GM18502 (cell line): ENCODE data around the gene FIGNL2.

Source experiments
- ATAC-seq: cut with Tn5 transposase; IDR thresholded peaks from one replicate; pipeline ENCODE4 v1.9.1; 2021; ENCODE audit warnings: mild to moderate bottlenecking; ENCODE audit not compliant: unreplicated experiment, poor library complexity

Gene FIGNL2

DNA sequence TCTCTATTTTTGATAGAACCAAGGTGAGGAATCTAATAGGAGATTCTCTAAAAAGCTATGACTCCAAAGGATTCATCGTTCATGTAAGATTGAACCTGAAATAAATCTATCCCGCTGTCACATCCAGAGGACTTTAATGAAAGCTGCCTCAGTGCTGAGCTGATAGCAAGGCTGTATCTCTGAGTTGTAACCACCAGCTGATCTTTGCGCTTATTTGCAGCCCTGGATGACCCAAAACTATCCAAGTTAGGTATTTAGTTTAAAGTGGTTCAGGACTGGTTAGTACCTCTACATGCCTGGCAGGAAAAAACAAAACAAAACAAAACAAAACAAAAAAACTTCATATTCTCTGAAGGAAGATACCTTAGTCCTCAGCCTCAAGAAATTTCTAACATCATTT, 30.6 kb upstream of the FIGNL2 start:
- no peak for ATAC-seq

DNA sequence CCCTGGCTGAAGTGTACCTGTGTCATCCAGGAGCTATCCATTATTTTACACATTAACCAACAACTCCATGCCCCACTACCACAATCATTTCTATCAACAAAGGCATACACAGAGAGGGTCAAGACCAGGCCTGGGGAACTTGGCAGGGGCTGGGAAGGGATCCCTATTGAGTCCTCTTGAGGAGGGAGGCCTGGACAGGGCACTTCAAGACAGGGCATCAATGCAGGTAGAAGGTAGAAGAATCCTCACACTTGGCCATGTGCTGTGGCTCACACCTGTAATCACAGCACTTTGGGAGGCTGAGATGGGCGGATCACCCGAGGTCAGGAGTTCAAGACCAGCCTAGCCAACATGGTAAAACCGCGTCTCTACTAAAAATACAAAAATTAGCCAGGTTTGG, 26.0 kb upstream of the FIGNL2 start:
- no peak for ATAC-seq

DNA sequence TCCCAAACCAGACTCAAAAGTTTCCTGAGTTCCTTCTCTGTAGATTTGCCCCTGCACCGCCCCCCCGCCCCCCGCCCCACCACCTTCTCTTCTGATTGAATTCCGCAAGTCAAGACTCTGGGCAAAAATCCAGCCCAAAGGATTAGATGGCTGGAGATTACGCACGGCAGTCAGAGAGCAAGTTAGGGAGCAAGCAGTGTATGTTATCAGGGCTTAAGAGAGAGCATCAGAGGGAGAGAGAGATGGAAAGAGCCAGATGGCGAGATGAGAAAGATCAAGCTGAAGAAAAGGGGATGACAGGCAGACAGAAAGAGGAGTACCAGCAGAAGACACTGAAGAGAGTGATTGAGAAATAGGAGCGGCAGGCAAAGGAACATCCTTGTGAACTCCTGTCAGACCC, 25.5 kb upstream of the FIGNL2 start:
- no peak for ATAC-seq

DNA sequence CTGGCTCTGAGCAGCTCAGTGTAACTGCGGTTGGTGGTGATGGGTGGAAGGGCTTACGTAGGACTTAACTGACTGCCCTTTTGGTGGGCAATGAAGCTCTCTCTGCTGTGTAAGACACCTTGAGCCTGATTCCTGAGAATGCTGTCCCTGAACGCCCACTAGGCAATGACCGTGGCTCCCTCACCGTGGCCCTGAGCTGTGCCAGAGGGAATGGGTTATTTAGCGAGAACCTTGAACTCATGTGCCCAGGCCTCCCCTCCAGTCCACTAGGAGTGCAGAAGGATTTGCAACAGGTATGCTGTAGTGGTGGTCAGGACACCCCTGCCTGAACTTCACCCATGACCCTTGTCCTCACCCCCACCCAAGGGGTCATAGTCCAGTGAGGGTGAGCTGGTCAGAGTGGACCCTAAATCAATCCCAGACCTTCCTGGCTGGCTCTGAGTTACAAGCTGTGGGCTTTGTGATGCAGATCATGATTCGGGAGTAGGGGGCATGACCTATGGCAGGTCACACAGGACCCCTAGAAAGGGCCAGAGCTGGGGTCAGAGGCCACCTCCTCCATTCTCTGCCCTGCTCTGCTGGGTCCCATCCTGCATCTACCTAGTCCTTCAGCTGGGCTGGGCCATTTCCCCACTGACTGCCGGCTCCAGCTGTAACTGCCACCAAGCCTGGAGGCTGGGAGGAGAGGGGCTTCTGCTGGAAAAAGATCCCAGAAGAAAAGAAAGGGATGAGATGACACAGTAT, 24.9 kb upstream of the FIGNL2 start:
- ATAC-seq: no peak

DNA sequence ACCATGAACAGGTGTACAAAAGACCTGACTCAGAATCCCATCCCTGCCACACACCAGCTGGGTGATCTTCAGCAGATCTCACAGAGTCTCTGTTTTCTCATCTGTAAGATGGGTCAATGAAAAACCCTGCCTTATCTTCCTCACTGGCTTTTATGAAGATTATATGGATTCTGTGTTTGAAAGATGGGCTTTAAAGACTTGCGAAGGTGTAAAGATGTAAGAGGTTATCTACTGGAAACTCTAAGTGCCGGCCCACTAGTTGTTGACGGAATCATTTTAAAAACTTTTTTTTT, 24.1 kb upstream of the FIGNL2 start:
- ATAC-seq: no peak

DNA sequence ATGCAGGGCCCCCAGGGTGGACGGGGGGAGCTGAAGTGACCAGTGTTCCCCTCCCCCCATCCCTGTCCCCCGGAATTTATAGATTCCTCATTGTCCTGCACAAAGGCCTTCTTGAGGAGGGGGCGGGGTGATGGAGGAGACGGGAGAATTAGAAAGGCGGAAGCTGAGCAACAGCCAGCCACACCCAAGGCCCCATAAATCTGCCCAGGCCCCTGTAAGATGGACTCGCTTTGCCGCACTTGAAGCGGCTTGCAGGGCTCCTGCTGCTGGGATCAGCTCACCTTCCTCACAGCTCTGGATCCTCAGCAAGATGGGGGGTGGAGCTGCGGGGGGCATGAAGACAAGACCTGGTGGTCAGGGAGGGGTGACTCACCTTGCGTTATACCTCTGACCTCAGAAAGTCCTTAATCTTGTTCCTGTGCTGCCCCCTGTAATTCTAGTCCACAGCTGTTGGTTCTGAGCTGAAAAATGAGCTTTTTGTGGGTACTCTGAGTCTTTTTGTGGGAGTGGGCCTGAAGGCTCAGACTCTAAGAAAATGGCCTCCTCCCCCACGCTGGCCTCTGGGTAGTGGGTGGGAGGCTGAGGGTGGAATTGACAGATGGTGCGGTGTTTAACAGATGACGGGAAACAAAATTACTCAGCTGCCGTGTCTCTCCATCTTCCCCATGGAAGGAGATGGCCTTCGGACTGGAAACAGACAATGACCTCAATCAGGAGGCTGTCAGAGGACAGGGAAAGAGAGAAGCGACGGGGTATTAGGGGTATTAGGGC, 23.6 kb upstream of the FIGNL2 start:
- ATAC-seq: no peak

DNA sequence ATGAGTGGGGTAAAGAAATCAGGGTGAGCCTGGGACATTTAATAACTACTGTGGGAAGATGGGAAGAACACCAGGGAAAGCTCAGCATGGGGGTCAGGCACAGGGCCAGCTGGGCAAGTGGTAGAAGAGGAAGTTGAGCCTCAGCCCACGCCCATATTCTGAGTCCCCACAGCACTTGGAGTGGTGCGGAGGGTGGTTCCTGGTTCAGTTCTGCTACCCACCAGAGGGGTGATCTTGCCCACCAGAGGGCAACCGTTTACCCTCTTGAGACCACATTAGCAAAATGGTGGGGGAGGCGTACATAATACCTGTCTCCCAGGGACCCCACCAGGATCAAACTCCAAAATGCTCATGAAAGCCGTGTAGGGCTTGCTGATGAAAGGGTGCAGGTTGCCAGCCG, 22.6 kb upstream of the FIGNL2 start:
- ATAC-seq: no peak

DNA sequence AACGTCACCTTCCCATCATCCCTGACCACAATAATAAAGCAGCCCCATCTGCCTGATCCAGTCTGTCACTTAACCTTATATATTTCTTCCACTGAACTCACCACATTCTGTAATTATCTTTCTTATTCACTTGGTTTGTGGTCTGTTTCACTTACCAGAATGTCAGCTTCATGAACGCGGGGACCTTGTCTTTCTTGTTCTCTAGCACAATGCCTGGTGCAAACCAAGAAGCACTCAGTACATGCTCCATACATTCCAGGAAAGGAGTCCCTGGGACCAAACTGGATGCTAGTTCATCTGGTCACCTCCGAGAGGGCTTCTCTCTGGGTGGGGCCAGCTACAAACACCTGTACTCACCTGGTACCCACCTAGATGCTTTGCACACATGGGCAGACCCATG, 22.0 kb upstream of the FIGNL2 start:
- ATAC-seq: no peak

DNA sequence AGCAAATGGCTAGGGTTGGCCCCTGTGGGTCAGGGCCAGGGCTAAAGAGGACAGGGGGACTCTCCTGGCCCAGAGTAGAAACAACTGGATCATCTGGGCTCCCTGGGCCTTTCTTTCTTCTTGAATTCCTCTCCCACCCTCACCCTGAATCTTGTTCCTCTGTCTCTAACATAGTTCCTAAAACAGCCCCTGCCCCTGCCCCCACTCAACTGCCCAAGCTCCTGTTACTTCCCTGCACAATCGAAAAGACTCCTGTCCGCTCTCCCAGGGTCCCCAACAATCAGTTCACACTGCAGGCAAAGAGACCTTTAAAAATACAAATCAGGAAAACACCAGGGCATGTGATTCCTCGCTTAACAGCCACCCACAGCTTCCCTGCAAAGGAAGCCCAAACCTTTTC, 21.4 kb upstream of the FIGNL2 start:
- ATAC-seq: no peak

DNA sequence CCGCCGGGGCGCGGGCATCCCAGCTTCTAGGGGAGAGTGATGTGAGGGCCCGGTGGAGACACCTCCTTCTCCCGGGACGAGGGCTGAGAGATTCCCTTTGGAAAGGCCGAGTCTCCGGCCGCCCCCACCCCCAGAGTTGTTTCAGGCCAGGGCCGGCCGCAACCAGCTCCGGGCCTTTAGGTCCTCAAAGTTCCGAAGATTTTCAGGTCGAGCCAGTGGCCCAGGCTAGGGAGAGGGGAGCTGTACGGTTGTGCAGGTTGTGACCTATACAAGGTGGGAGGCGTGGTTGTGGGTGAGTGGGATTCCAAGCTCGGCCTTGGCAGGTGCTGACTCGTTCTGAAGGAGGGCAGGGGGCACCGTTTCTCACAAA, 21.0 kb upstream of the FIGNL2 start:
- no peak for ATAC-seq

DNA sequence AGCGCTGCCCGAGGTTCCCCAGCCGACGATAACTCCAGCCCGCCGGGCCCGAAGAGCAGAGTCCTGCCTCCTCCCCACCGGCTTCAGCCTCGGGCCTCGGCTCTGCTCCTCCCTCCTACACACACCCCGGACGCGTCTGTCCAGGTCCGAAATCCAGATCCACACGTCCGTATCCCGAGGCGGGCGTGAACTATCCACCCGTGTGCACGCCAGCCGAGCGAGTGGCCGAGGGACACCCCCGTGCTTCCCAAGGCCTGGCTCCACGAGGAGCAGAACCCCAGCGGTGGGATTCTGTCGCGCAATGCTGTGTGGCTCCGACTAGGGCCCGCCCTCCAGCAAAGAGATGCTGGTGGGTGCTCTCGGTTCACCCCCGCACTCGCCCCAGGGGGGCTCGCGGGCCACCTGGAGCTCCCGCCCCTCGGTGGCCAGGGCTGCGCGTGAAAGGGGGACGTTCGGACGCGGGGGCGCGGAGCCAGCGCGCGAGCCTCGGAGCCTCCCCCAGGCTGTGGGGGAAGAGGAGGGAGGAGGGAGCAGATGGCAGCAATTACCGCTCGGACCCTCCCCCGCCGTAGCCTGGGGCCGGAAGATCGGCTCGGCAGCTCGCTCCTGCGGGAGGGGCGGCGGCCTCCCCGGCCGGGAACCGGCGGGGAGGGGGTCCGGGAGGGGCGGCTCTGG, 20.4 kb upstream of the FIGNL2 start:
- no peak for ATAC-seq

DNA sequence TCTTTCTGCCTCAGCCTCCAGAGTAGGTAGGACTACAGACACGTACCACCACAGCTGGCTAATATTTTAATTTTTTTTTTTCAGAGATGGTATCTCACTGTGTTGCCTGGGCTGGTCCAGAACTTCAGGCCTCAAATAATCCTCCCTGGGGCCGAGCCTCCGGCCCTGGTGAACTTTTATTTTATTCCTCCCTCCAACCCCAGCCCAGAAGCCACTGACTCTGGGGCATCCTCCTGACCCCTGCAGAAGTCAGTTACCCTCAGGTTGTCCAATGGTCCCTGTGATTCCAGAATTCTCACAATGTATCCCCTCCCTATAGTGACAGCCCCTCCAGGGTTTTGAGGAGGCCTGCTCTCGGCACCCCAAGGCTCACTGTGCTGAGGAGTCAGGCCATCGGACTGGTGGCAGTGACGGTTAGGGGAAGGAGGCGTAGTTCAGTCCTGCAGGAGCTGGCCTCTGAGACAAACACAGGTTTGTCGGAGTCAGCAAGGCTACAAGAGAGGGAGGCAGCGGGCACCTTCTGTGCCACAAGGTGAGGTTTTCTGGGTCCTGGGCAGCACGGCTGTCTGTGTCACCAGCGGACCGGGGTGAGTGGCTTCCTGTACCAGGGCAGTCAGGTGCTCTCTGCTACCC, 19.4 kb upstream of the FIGNL2 start:
- ATAC-seq: no peak

DNA sequence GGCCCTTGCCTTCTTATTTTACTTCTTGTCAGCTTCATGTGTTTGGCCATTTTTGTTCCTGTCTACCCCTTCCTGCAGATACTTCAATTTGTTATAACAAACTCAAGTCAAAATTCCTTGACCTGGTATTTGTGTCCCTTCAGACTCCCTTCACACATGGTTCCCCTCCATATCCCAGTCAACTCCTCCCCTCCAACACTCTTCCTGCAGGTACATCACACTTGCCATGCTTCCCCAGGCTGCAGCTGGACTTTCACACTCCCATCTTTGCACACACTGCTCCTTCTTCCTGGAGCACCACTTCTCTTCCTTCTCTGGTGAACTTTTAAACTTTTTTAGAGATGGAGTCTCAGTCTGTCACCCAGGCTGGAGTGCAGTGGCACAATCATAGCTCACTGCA, 18.9 kb upstream of the FIGNL2 start:
- no peak for ATAC-seq

DNA sequence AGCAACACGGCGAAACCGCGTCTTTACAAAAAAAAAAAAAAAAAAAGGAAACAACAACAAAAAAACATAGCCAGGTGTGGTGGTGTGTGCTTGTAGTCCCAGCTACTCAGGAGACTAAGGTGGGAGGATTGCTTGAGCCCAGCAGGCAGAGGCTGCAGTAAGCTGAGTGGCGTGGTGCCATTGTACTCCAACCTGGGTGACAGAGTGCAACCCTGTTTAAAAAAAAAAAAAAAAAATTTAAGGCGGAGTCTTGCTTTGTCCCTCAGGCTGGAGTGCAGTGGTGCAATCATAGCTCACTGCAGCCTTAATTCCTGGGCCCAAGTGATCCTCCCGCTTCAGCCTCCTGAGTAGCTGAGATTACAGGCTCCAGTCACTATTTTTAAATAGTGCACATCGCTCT, 18.2 kb upstream of the FIGNL2 start:
- no peak for ATAC-seq

DNA sequence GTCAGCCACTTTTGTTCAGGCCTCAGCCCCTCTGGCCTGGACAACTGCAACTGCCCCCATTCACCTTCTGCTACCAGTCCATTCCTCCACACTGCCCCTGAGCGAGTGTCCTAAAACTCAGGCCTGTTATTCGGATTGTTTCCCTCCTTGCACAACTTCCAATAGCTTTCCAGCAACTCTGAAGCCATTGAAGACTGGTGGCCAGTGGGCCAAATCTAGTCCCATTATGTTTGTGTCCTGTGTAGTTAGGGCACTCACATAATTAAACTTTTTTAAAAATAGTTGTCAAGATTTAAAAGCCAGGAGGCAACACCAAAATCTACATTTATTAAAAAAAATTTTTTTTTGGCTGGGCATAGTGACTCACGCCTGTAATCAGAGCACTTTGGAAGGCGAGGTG, 17.8 kb upstream of the FIGNL2 start:
- no peak for ATAC-seq

DNA sequence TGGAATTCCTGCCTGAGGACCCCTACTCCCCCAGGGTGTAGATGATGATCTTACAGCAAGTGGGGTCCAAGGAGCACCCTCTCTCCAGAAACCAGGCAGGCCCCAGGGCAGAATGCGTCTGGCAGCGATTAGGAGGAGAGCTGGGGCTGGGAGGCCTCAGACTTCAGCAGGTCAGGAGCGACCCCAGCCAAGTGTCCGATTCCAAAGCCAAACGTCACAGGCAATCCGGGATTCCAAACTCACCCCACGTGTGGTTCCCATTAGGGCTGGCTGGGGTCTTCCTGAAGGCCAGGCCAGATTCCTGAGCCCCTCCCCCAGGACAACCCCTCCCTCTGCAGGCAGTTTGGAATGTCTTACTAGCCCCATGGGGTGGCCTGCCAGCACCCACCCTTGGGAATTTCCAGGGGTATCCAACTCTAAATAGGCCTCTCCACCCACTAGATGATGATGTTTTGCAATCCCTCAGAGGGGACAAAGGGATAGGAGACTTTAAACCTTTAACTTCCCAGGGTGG, 17.3 kb upstream of the FIGNL2 start:
- no peak for ATAC-seq

DNA sequence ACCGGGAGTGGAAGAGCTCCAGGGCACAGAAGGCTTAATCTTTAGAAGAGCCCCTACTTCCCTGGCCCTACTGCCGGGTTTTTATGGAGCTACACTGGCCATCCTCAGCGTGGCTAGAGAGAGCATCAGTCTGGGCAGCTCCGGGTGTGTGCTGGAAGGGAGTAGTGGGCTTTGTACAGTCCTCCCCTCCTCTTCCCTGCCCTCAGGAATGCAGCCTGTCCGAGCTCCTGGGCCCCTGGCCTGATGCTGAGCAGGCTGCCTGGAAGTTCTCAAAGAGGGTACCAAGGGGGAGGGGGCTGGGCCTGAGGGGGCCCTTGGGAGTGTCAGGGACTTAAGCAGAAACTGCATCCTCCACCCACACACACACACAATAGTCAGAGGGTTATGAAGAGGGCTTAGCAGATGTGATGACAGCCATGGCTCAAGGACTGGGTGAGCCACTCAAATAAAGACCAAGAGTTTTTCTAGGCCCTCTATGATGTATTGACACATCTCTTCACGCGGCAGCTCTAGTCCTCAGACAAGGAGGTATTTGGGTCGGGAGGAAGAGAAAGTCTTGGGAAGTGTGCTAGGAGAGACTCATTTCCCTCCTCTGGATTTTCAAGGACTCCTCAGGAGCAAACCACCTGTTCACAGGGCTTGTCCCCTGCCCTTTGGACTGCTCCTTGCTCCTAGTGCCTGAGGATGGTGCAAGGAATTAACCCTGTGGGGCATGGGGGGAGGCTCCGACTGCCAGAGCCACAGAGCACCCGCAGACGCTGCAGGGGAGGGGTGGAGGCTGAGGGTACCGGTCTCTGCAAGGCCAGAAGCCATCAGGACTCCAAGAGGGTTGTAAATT, 16.5 kb upstream of the FIGNL2 start:
- ATAC-seq: no peak

DNA sequence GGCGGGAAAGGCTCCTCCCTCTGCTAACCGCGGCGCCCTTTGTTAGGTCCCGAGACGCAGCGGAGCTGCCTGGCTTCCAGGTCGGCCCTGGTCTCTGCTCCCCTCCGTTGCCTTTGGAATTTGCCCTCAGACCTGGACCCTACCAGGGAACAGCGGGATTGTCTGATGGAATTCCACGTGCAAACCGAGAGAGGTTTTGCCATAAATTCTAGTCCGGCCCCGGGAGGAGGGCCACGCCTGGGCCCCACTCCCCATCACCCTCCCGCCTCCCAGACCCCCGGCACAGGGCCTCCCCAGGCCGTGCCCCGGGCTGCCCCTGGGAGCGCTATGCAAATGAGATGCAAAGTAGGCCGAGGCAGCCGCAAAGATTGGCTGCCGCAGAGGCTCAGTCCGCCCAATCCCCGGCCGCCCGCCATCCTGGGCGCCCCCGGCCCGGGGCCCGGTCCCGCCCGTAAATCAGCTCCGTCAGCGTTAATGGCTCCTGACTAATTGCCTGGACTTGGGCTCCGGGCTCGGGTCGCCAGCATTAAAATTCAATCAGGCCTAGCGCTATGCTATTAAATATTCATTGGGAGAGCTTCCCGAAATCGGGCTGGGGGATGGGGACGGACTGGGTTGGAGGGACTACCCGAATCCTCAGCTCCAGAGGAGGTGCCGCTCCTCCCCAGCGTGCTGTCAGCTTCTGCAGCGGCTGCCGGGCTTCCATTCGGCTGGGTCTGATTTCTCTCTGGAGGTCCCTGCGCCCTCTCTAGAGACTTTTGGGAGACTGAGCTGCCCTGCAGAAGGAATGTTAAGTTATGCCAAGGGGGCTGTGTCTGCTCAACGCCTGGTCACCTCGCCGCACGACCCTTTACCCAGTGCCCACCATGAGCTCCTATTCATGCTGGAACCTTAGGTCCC, 15.7 kb upstream of the FIGNL2 start:
- ATAC-seq: no peak

DNA sequence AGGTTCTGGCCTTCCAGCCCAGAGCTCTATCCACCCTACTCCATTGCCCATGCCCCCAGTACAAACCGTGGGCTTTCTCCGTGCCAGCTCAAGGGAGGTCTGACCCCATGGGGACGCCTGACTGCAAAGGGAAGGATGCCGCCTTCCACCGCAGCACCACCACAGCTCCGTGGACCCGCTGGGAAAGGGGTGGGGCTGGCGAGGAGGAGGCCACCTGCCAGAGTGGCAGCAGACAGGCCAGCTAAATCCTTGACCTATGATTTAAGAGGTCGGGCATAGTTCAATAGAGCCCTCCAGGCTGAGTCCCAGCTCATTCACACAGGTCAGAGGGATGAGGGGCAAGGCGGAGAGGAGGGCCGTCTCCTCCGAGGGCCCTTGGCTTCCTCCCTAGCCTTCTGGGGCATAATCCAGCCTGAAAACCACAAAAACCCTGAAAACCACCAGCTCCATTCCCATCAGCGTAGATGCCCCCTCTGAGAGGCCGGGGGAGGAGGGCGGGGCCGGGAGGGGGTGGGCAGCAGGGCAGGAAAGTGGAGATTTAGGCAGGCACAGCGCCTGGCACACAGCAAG, 14.9 kb upstream of the FIGNL2 start:
- ATAC-seq: no peak
